KBM-7 (cell line): ENCODE results near the gene IFNL1.
"Not testable (repeated sequence)": the region's sequence is repeated elsewhere in the genome, so short reads cannot be mapped to it uniquely, and the experiment has no call there.

Experiments used
- DNase-seq: peaks from one replicate; pipeline ENCODE4 v3.0.0-alpha.2; 2015
- in situ Hi-C: fragments of 300-500 bp; cut with MboI; formaldehyde crosslinking; loops from 2 replicates; pipeline ENCODE4 v1.14.3; 2020; ENCODE audit warnings: low sequenced_read_pairs, low pct_unique_long_range_greater_than_20kb, mixed read lengths

IFNL1 gene

DNA sequence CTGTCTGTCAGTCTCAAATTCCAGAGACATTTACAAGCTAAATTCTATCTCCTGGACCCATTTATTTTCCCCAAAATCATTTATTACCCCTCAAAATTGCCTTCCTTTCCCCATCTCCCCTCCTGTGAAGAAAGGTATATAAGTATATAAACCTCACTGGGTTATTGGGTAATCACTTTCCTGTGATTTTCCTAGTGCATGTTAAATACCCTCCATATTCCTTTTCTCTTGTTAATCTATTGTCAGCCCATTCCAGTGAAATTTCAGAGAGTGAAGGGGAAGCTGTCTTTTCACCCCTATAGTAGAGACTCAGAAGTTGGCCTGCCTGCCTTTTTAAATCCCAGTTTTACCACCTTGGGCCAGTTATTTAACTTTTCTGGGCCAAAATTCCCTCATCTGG is 9.9 kb downstream of the IFNL1 start:
- in situ Hi-C loops: no loop called here
- DNase-seq: no peak

DNA sequence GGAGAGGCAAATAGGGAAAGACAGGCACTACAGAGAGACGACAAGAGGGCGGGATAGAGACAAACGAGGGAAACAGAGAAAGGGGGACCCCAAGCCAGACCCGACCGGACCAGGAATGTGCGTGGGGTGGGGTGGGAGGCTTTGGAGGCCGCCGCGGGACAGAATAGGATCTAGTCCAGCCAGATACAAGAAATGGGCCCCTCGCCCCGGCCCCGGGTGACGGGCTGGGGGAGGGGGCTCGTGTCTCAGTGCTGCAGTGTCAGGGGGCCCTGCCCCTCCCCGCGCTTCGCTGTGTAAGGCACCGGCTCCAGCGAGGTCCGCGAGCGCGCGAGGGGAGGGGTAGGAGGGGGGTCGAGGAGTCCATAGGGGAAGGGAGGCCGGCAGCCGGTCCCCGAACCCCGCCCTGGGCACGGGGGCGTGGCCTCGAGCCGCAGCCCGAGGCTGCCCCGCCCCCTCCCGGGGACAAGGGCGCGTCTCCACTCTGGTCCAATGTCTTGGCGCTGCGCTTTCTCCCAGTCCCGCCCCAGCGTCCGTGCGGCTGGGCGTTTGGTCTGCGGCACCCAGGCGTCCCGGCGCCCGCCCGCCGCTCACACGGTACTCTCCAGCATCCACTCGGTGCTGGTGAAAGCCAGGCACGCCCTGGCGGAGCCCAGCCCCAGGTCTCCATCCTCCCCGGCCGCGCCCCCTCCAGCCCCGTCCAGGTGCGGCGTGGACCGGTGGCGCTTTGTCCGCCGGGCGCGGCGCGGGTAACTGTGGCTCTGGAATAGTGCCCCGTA is 11.0 kb downstream of the IFNL1 start:
- in situ Hi-C loops: no loop called here
- DNase-seq: no peak

DNA sequence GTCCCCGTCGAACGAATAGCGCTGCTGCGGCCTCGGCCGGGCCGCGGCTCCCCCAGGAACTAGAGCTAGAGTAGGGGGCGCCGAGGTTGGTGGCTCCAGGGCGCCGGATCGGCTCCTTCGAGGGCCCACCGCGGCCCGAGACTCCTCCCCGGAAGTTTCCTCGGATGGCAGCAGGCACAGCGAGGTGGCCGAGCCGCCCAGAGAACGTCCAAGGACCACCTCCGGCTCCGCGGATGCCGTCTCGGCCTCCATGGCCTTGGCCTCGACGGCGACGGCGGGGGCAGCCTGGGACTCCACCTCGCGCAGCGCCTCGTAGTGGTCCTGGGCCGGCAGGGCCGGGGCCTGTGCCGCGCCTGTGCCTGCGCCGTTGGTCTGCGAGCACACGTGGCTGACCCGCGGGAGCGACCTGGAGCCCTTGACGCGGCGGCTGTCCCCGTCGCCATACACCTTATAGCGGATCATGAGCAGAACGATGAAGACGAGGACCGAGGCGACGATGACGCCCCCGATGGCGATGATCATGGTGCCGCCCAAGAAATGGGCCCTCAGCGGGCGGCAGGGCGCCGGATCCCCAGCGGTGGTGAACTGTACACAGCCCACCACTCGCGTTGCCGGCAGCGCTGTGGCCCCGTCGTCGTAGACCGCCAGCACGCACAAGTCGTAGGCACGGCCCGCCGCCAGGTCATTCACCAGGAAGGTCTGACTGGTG is 11.8 kb downstream of the IFNL1 start:
- DNase-seq: no peak
- in situ Hi-C loops: no loop called here

DNA sequence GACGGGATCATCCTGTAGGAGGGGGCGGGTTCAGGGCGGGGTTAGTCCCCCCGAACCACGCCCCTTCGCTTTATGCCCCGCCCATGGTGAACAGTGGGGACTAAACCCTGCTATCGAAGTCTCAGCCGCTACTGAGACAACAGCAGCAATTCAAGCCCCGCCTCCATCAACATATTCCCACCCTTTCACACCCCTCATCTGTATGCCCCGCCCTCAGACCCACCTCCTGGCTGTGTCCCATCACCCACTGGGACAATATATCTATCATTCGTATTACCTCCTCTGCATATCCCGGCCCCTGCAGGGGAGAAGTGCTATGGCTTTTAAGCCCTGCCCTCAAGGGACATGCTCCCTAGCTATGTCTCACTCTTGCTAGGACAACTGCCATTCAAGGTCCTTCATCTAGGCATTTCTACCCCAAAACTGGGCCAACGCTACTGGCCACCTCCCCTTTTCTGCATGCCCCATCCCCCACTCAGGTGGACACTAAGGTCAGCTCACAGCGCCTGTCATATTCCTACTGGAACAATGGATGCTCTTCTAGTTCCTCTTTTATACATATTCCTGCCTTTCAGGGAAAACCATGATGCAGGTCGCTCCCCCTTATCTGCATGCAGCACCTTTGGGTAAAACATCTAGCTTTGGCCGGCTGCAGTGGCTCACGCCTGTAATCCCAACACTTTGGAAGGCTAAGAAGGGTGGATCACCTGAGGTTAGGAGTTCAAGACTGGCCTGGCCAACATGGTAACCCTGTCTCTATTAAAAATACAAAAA is 12.5 kb downstream of the IFNL1 start:
- in situ Hi-C loops: no loop called here
- DNase-seq: no peak

GRCh38 chr19:39309305-39309670 is 13.1 kb downstream of the IFNL1 start:
- in situ Hi-C loops, DNase-seq: not testable (repeated sequence)

- DNase-seq: no peak
- in situ Hi-C loops: no loop called here
Measured at GRCh38 chr19:39310558-39311311, 14.5 kb downstream of the IFNL1 start.

GRCh38 chr19:39314016-39314728 is 18.0 kb downstream of the IFNL1 start:
- in situ Hi-C loops: no loop called here

DNA sequence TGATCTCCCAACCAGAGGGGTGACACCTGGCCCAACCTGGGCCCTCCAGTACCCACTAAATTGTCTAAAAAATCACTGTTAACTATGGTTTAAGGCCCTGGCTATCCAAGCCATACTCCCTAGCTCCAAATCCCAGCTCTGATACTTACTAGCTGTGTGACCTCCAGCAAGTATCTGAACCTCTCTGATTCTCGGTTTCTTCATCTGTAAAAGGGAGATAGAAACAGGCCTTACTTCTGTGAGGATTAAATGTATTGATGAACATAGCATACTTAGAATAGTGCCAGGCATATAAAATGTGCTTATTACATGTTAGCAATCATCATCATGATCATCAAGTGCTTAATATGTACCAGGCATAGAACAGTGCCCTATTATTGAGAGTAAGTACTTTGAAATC is 19.7 kb downstream of the IFNL1 start:
- DNase-seq: no peak
- in situ Hi-C loops: no loop called here

More at GRCh38 chr19:39314016-39314728, 18.0 kb downstream of the IFNL1 start:
- DNase-seq: no peak

DNA sequence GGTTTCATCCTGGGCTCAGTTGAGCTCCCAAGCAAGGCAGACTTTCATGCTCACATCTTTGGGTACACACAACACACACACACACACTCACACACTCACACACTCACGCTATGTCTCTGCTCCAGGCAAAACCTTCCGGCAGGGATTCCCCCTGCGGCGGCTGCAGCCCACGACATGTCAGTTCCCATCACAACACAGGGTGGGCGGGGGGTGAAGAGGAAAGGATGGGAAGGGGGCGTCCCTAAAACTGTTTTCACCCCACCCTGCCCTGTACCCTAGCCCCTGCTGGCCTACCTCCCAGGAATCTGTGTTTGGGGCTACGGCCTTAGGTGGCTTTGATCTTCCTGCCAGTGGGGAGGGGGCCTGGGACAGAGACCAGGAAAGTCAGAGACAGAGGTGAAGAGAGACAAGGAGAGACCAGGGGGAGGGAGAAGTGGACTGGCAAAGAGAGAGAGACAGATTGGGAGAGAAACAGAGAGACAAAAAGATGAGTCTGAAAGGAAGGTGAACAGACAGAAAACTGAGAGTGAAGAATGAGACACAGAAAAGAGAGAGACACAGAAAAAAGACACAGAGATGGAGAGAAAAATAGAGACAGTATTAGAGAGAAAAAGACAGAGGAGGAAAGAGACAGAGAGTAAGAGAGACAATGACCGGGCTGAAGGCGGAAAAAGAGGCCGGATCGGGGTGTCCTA is 20.6 kb downstream of the IFNL1 start:
- DNase-seq: no peak
- in situ Hi-C loops: no loop called here

- in situ Hi-C loops: no loop called here
- no peak for DNase-seq
Measured at GRCh38 chr19:39317476-39317875, 21.3 kb downstream of the IFNL1 start.

- in situ Hi-C loops: no loop called here
- DNase-seq: no peak
Measured at GRCh38 chr19:39318071-39318470, 21.9 kb downstream of the IFNL1 start.

GRCh38 chr19:39318690-39319089 is 22.5 kb downstream of the IFNL1 start:
- in situ Hi-C loops: no loop called here
- no peak for DNase-seq

GRCh38 chr19:39319098-39319891 is 23.1 kb downstream of the IFNL1 start:
- DNase-seq: no peak
- in situ Hi-C loops: no loop called here

DNA sequence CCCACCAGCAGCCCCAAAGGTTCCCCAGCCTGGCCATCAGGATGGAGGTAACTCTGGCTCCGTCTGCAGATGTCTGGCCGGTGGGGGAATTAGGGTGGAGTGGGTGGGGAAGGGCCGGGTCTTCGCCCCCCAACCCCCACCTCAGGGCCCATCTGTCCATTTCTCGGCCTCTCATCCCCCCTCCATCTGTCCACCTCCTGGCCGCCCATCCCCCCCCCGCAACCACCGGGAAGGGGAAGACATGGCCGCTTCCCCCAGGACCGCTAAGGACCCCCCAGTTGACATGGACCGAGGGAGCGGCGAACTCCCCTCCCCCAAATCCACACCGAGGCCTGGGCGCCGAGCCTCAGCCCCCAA is 23.7 kb downstream of the IFNL1 start:
- DNase-seq: no peak
- in situ Hi-C loops: no loop called here

DNA sequence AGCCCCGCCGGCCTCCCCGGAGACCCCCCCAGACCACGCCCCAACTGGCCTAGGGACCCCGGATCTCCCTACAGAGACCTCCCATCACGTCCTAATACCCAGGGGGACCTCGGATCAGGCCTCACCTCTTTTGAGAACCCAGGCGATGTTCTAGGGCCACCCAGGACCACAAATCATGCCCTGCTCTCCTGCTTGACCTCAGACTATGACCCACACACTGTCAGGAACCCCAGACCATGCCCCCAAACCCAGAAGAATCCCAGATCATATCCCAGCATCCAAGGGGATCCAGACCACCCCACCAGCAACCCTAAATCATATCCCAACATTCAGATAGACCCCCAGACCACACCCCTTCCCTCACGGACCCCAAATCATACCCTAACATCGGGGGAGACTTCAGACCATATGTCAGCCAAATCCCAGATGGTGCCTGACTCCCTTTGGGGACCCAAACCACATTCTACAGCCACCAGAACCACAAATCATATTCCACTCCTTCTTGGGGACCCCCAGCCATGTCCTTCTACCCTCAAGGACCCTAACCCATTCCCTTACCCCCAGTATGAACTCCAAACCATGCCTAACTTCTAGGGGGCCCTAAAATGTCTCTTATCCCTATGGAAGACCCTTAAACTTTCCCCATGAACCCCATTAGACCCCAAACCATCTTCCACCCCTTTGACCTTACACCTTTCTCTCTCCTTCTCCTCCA is 25.1 kb downstream of the IFNL1 start:
- in situ Hi-C loops: no loop called here
- no peak for DNase-seq

DNA sequence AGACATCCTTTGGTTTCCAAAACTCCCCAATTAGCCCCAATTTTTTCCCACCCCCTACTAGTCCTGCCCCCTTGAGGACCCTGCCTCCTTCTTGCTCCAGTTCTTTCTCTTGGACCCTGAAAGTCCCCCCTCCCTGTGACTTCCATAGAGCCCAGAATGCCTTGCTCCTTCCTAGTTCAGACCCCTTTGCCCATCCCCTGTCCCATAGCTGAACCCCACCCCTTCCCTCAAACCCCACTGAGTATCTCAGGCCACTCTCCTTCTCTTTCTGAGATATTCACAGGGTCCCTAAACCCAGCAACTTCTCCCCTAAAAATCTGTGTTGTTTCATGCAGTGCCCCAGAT is 25.6 kb downstream of the IFNL1 start:
- DNase-seq: no peak
- in situ Hi-C loops: no loop called here

GRCh38 chr19:39324242-39324842 is 28.1 kb downstream of the IFNL1 start:
- in situ Hi-C loops: no loop called here
- no peak for DNase-seq
